ENCODE data around the gene AGPAT4. TPM values are rescaled to one million over a fixed set of nuclear protein-coding genes. Genes with fewer than 3 reads are reported as not detected.

Gene AGPAT4
- total and polyA plus RNA-seq, 2 donors (not counting 1 experiment from before 2014, with no cell fraction given), result 4.4 to 6.1 TPM

DNA sequence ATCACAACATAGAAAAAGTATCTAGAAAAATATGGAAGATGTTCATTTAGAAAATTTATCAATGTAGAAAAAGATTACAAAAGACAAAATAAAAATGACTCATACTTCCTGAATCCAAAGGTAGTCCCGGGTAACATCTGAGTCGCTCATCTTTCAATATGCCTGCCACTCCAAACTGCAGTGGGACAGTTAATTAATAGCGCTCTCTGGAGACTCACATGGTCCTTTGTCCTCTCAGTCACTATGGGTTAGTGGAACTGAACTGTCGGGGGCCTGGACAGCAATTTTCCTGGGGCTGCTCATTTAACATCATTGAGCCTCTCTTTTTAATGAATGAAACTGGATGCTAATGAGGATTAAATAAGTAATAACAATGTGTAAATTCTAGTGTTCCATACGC is 178.9 kb downstream of the AGPAT4 start:
- Histone ChIP-seq H3K4me3 (ENCODE audit: control extremely low read depth in 1 of 5, extremely low read depth in 1 of 5, insufficient read depth in 1 of 5, low read depth in 2 of 5, low read length in 4 of 5) (no peak overlapping the region), H3K36me3 (replicated peaks in 1 of 2; ENCODE audit: control extremely low read depth in 1 of 2, control insufficient read depth in 1 of 2, extremely low read depth in 1 of 2, insufficient read depth in 2 of 2, low read length in 1 of 2) (peaks cover 16 to 63% of the 10 kb centered on the region in 2 experiments), H2AFZ (ENCODE audit: insufficient read depth, low read depth, low read length, poor library complexity, severe bottlenecking) (no peak overlapping the region), H3K27ac (ENCODE audit: low read length in 2 of 2) (no peak overlapping the region), H3K9me3 (ENCODE audit: control extremely low read depth in 1 of 3, control insufficient read depth in 2 of 3, insufficient read depth in 1 of 3, low read length in 2 of 3) (no peaks in the 10 kb centered on the region), H3K4me2 (replicated peaks; ENCODE audit: low read depth, low read length, poor library complexity, severe bottlenecking) (no peak overlapping the region), H4K20me1 (ENCODE audit: control insufficient read depth, insufficient read depth, low read length, poor library complexity, severe bottlenecking) (no peaks in the 10 kb centered on the region), H3K4me1 (ENCODE audit: control insufficient read depth in 2 of 2, insufficient read depth in 2 of 2, low read length in 2 of 2) (no peaks in the 10 kb centered on the region), H3K27me3 (replicated peaks in 1 of 4; ENCODE audit: control extremely low read depth in 1 of 4, control insufficient read depth in 3 of 4, insufficient read depth in 4 of 4, low read length in 3 of 4) (no peaks in the 10 kb centered on the region), H3K79me2 (ENCODE audit: control insufficient read depth, insufficient read depth, low read length) (no peaks in the 10 kb centered on the region), H3K9ac (ENCODE audit: low read length) (no peak overlapping the region)
- Mint-ChIP-seq H3K27me3 (no peaks in the 10 kb centered on the region), H3K9me3 (ENCODE audit: insufficient read depth) (no peaks in the 10 kb centered on the region), H3K27ac (no peak overlapping the region), H3K4me3 (no peak overlapping the region), H3K4me1 (no peaks in the 10 kb centered on the region)
- CTCF ChIA-PET, result no interaction called here
- no peak for ATAC-seq (ENCODE audit: low read depth)
- POLR2A ChIA-PET, result no interaction called here
- WGBS (ENCODE audit: insufficient coverage), result 93% methylated on average over 2 of the region's 5 CpGs
- no peak for DNase-seq
- intact Hi-C loops (cut with micrococcal nuclease), result no loop called here
- no peak for TF ChIP-seq EZH2 (IDR thresholded peaks at IDR 0.05; ENCODE audit: borderline replicate concordance, insufficient read depth, low read depth, low read length, poor library complexity, severe bottlenecking)
- TF ChIP-seq, protein P1, sequence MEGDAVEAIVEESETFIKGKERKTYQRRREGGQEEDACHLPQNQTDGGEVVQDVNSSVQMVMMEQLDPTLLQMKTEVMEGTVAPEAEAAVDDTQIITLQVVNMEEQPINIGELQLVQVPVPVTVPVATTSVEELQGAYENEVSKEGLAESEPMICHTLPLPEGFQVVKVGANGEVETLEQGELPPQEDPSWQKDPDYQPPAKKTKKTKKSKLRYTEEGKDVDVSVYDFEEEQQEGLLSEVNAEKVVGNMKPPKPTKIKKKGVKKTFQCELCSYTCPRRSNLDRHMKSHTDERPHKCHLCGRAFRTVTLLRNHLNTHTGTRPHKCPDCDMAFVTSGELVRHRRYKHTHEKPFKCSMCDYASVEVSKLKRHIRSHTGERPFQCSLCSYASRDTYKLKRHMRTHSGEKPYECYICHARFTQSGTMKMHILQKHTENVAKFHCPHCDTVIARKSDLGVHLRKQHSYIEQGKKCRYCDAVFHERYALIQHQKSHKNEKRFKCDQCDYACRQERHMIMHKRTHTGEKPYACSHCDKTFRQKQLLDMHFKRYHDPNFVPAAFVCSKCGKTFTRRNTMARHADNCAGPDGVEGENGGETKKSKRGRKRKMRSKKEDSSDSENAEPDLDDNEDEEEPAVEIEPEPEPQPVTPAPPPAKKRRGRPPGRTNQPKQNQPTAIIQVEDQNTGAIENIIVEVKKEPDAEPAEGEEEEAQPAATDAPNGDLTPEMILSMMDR (IDR thresholded peaks at IDR 0.05), result no peak

- WGBS (ENCODE audit: insufficient coverage), result 95% methylated on average over 3 of the region's 6 CpGs
- peaks cover 16 to 71% of the 10 kb centered on the region in 2 experiments for H3K36me3 ChIP-seq (replicated peaks in 1 of 2; ENCODE audit: control extremely low read depth in 1 of 2, control insufficient read depth in 1 of 2, extremely low read depth in 1 of 2, insufficient read depth in 2 of 2, low read length in 1 of 2)
- Mint-ChIP-seq H3K4me3 (no peak overlapping the region), H3K4me1 (no peaks in the 10 kb centered on the region), H3K27ac (no peak overlapping the region), H3K9me3 (ENCODE audit: insufficient read depth) (no peaks in the 10 kb centered on the region), H3K27me3 (no peaks in the 10 kb centered on the region)
- H3K4me3 ChIP-seq (ENCODE audit: control extremely low read depth in 1 of 5, extremely low read depth in 1 of 5, insufficient read depth in 1 of 5, low read depth in 2 of 5, low read length in 4 of 5), result no peak overlapping the region
- H3K9me3 ChIP-seq (ENCODE audit: control extremely low read depth in 1 of 3, control insufficient read depth in 2 of 3, insufficient read depth in 1 of 3, low read length in 2 of 3), result no peaks in the 10 kb centered on the region
- no peak overlapping the region for H3K27ac ChIP-seq (ENCODE audit: low read length in 2 of 2)
- ATAC-seq (ENCODE audit: low read depth) (no peak), DNase-seq (no peak)
- H2AFZ ChIP-seq (ENCODE audit: insufficient read depth, low read depth, low read length, poor library complexity, severe bottlenecking), result no peak overlapping the region
- no peaks in the 10 kb centered on the region for H3K27me3 ChIP-seq (replicated peaks in 1 of 4; ENCODE audit: control extremely low read depth in 1 of 4, control insufficient read depth in 3 of 4, insufficient read depth in 4 of 4, low read length in 3 of 4)
- TF ChIP-seq, protein P1 (IDR thresholded peaks at IDR 0.05), result no peak
- TF ChIP-seq EZH2 (IDR thresholded peaks at IDR 0.05; ENCODE audit: borderline replicate concordance, insufficient read depth, low read depth, low read length, poor library complexity, severe bottlenecking), result no peak
- intact Hi-C loops (cut with micrococcal nuclease), result no loop called here
- CTCF ChIA-PET, result no interaction called here
- H3K9ac ChIP-seq (ENCODE audit: low read length), result no peak overlapping the region
- H3K4me1 ChIP-seq (ENCODE audit: control insufficient read depth in 2 of 2, insufficient read depth in 2 of 2, low read length in 2 of 2), result no peaks in the 10 kb centered on the region
- no peaks in the 10 kb centered on the region for H4K20me1 ChIP-seq (ENCODE audit: control insufficient read depth, insufficient read depth, low read length, poor library complexity, severe bottlenecking)
- H3K79me2 ChIP-seq (ENCODE audit: control insufficient read depth, insufficient read depth, low read length), result no peaks in the 10 kb centered on the region
- POLR2A ChIA-PET, result no interaction called here
- no peak overlapping the region for H3K4me2 ChIP-seq (replicated peaks; ENCODE audit: low read depth, low read length, poor library complexity, severe bottlenecking)
Measured at GRCh38 chr6:161091972-161092701, 181.7 kb downstream of the AGPAT4 start.

Data from B cell (primary cell).